ENCODE data around the gene RNF2.

- TF ChIP-seq POLR2A (IDR thresholded peaks at IDR 0.05), result no peak
- TF ChIP-seq, protein P1, sequence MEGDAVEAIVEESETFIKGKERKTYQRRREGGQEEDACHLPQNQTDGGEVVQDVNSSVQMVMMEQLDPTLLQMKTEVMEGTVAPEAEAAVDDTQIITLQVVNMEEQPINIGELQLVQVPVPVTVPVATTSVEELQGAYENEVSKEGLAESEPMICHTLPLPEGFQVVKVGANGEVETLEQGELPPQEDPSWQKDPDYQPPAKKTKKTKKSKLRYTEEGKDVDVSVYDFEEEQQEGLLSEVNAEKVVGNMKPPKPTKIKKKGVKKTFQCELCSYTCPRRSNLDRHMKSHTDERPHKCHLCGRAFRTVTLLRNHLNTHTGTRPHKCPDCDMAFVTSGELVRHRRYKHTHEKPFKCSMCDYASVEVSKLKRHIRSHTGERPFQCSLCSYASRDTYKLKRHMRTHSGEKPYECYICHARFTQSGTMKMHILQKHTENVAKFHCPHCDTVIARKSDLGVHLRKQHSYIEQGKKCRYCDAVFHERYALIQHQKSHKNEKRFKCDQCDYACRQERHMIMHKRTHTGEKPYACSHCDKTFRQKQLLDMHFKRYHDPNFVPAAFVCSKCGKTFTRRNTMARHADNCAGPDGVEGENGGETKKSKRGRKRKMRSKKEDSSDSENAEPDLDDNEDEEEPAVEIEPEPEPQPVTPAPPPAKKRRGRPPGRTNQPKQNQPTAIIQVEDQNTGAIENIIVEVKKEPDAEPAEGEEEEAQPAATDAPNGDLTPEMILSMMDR (IDR thresholded peaks at IDR 0.05), result no peak
Measured at GRCh38 chr1:185110145-185110544, 64.8 kb downstream of the RNF2 start.
